GM19328 (cell line): ENCODE data around the gene MED27.
"Not testable (repeated sequence)": the region's sequence is repeated elsewhere in the genome, so short reads cannot be mapped to it uniquely, and the experiment has no call there.

ENCODE experiments used
- ATAC-seq: cut with Tn5 transposase; IDR thresholded peaks from one replicate; pipeline ENCODE4 v1.9.1; 2021; ENCODE audit warnings: mild to moderate bottlenecking, moderate library complexity; ENCODE audit not compliant: unreplicated experiment

MED27 gene

DNA sequence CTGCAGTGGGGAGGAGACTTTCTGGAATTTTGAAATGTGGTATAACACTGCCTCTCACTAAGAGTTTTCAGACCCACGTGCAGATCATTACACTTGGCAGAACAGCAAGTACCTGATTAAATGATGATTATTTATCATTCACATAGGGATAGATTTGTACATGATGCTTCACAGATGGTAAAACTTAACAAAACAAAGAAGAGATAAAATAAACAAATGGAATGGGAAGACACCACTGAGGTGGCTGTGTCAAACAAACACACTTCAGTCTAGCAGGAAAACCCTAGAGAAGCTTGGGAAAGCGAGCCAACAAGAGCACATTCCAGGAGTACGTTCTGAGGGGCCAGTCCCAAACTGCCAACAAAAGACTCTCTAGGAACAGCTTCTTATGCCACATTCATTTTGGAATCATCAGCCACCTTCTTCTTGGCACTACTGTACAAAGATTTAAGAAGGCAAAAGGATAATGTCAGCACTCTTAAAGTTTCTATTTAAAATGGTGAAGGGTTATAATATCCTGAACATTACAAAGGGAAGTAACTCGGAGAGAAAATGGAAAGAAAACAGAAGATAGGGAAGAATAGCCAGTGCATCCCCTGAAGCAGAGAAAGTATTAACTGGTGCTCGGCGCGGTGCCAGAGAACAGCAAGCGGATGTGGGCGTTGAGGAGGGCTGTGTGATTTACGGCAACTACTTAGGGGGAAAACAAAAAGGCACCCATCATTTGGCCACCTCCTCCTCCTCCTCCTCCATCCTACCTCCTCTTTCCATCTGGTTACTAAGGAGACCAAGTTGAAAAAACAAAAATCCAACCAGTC, 1.6 kb downstream of the MED27 start:
- no peak for ATAC-seq

DNA sequence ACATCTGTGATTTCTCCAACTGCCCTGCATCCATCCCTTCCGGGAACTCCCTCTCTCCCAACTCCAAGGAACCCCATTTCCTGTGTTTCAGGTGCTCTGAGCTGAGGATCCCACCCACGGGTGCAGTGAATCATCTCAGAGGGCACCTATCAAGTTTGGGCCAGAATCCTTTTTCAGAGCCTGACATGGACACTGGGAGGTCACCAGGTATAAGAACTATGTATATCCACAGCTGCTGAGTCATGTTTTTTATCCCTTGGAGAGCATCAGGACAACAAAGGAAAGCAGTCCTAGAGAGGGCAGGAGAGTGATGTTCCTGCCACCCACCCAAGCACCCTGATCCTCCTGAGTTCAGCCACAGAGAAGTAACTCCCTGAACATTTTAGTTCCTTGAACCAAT, 3.8 kb downstream of the MED27 start:
- no peak for ATAC-seq

GRCh38 chr9:132074736-132075135, 4.9 kb downstream of the MED27 start:
- ATAC-seq: no peak

- ATAC-seq: no peak
Observed at GRCh38 chr9:132071847-132072507, 7.7 kb downstream of the MED27 start.

DNA sequence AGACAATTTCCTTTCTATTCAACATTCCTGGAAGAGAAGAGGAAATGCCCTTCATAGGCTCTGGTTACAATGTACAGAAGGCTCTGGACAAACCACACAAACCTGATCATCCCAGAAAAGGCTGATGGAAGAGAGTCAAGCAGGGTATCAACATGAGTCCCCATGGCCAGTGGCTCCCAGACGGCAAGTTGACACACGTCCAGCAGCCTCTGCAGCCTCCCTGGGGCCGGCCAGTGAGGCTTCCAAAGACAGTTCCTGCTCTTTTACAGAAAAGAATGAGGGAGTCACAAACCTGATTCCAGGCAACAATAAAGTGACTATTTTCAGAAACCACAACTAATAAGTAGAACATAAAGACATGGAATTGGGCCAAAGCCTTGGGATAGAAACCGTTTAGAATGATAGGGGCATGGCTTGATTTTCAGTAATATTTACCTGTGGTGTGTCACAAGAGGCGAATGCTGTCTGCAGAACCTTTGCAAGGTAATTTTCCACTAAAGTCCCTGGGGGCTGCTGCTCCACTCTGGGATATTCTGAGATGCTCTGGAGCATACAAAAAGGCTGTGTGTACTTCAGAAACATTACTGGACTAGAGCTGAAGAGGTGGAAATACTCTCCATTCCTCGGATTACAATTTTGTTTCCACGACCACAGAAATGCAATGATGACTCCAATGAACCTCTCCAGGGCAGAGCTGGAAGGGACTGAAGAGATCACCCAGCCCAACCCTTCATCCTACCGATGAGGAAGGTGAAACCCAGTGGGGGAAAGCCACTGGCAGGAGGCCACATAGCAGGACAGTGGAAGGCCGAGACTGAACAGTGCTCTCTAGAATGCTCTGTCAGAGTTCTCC, 10.4 kb downstream of the MED27 start:
- no peak for ATAC-seq

GRCh38 chr9:132068605-132069004, 11.1 kb downstream of the MED27 start:
- ATAC-seq: no peak

- ATAC-seq: no peak
Observed at GRCh38 chr9:132066511-132066910, 13.2 kb downstream of the MED27 start.

DNA sequence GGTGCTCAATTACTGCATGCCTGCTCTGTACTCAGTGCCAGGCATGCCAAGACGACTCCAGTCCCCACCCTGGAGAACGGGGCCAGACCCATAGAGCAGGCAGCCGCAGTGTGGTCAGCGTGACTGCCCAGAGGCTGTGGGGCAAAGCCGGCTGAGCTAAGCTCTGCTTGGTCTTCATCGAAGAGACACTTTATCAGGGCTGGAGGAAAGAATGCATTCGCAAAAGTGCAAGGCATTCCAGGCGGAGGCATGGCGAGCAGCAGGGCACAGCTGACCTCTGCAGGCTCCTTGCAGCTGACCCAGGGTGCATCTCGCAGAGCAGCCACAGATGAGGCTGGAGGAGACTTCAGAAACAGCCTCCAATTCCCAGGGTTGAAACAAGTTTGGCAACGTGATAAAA, 13.6 kb downstream of the MED27 start:
- ATAC-seq: no peak

DNA sequence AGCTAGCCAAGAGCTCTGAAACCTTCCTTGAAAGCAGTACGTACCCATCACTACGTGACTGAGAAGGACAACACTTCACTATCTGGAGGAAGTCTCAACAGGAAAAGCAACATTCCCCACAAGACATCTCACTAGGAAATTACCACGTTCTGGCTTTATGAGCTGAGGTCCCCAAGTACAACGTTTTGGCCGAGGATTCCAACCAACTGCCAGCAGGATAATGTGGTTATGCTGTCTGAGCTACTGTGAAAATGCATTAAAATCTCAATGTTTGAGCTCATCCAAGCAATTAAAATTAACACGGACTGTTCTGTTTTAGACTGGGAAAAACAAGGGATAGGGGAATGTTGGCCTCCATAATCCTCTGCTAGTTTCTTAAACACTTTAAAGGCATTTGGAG, 16.4 kb downstream of the MED27 start:
- no peak for ATAC-seq

DNA sequence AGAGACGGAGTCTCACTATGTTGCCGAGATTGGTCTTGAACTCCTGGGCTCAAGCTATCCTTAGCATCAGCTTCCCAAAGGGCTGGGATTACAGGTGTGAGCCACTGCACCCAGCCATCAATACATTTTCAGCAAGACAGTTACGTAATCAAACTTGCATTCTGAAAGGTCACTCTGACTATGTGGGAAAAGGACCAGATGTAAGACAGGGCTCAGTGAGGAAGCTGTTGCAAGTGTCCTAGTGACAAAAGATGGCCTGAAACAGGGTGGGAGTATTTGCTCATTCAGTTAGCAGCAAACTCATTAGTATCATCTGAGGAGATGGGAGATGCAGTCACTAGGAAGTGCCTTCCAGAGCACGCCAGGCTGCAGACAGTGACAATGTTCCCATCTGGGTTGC, 16.9 kb downstream of the MED27 start:
- ATAC-seq: no peak

DNA sequence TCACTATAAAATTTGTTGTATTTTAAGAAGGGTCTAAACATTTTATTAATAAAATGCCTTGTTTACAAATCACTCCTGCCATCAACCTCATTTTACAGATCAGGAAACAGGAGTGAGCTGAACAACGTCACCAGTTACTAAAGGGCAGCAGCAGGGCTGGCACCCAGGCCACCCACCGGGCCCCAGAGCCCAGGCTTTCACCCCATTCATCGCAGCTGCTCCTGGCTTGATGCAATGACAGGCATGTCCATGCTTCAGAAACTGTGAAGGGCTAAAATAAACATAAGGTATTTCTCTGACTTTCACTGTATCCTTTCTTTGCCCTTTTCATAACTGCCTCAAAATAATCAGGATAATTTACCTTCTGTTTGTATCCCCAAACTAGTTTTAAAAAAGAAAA, 18.1 kb downstream of the MED27 start:
- no peak for ATAC-seq

DNA sequence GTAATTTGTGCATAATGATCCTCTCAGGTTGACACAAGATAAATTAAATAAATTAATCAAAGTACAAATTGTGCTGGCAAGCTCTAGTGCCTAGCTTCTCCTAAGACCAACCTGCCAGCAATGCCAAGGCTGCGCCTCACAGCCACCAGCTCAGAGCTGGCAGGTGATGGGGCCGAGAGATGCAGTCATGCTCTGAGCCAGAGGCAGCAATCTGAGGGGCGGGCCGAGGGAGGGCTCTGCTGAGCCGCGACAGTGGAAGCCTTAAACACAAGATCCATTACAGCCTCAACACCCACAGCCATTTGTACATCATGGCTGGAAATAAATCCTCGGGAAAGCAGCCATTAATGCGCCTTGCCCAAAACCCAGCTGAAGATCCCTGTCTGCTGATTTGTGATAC, 20.3 kb downstream of the MED27 start:
- ATAC-seq: no peak

GRCh38 chr9:132058226-132058625, 21.4 kb downstream of the MED27 start:
- ATAC-seq: not testable (repeated sequence)

- ATAC-seq: no peak
Observed at GRCh38 chr9:132056717-132057560, 22.7 kb downstream of the MED27 start.

DNA sequence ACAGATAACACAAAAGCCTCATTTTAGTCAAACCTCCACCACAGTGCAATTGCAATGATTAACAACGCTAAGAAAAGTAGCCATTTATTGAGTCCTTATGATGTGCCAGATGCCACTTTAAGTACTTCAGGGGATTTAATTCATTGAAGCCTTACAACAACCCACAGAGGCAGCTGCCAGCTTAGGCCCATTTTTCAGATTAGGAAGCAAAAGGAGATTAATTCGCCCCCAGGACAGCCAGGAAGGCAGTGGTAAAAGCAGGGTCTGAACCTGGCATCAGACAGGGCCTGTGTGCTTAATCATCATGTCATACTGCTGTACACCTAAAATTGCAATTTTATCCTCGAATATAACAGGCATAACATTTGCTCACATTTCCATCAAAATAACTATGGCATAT, 23.9 kb downstream of the MED27 start:
- no peak for ATAC-seq

DNA sequence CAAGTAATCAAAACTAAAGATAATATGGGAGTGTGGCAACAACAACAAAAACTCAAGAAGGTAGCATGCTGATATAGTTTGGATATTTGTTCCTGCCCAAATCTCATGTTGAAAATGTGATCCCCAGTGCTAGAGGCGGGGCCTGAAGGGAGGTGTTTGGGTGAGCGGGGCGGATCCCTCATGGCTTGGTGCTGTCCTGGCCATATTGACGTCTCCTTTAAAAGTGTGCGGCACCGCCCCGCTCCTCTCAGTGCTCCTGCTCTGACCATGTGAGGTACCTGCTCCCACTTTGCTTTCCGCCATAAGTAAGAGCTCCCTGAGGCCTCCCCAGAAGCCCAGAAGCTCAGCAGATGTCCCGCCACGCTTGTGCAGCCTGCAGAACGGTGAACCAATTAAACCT, 25.6 kb downstream of the MED27 start:
- ATAC-seq: no peak

DNA sequence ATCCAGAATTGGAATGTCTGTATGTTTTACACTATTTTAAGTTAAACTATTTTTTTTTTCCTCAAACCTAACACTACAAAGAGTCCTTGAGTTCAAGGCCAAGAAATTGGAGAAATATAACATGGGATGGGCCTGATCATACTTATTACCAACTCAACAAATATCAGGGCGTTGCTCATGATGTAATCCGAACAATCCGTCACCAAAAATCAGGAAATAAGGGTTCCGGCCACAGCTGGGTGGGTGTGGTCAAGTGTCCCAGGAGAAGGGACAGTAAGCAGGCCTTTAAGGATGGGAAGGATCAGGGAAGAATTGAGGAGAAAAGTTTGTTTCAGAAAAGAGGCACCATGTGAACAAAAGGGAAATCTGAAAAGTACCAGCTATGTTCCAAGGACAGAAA, 29.8 kb downstream of the MED27 start:
- ATAC-seq: no peak

- no peak for ATAC-seq
Observed at GRCh38 chr9:132049323-132049882, 30.3 kb downstream of the MED27 start.

- ATAC-seq: no peak
Observed at GRCh38 chr9:132048201-132048600, 31.5 kb downstream of the MED27 start.

DNA sequence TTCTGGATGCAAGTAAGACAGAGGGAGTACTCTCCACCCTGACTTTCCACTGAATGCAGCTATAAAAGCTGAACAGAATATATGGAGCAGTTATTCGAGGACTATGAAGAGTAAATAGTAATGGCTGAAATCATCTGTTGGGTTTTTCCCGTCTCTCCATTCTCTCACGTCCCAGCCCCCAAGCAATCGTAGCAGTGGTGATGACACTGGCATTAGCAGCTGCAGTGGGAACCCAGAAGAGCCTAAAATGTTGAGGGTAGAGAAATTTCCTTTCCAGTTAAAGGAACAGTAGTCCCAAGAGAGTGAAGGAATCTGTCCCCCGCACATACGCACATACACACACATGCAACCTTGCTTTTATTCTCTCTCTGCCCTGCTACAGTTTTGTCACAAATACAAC, 33.2 kb downstream of the MED27 start:
- no peak for ATAC-seq
